ENCODE data around the gene RBPJL.

The RBPJL gene

DNA sequence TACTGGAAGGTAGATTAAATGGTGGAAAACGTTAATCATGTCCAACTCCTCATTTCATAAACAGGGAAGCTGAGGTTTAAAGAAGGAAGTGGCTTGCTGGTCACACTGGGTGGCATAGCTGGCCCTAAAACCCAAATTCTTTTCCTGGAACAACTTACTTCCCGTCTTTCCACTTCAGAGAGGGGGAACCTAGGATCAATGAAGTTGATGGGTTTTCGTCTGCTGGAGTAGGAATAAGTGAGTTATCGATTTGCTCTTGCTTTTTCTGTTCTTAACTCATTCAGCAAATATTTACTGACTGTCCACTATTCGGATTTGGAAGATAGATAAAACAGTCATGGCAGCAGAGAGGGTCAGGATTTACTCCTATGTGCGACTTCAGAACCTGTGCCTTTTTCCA, 55.2 kb downstream of the RBPJL start:
- DNase-seq (ENCODE audit: low read depth in 2 of 2): no peak

DNA sequence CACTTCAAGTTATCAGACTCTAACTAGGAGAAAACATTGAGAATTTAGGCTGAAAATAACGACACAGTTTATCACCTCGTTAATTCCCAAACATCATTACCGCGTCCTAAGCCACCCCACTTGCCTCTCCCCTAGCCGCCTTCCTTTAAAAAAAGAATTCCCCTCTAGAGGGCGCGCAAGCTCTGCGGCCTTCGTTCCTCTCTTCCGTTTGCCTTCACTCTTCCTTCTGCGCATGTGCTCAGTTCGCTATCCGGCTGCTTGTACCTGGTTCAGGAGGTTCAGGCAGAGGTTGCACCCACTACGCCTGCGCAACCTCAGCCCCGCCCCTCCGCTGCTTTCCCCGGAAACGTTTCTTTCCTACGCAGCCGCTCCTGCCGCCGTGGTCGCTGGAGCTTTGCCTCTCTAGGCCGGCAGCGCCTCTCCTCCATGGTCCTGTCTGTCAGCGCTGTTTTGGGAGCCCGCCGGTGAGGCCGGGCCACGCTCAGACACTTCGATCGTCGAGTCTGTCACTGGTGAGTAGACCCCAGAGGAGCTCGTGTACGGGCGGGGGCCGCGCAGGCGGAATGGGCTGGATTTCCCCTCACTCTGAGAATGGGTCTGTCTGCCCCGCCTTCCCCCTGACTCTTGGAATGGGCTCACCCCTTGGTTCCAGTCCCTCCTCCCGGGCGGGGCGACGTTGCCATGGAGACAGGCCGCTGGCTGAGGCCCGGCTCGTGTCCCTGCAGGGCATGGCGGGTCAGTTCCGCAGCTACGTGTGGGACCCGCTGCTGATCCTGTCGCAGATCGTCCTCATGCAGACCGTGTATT, 56.4 kb downstream of the RBPJL start, which contains the start of gene SYS1:
SYS1 (plus strand) TSS at position 353 of the 807 bp plus-strand sequence; CDS start at position 729, 376 bp downstream.
- DNase-seq (ENCODE audit: low read depth in 2 of 2): peak; percentile 96 to 97

DNA sequence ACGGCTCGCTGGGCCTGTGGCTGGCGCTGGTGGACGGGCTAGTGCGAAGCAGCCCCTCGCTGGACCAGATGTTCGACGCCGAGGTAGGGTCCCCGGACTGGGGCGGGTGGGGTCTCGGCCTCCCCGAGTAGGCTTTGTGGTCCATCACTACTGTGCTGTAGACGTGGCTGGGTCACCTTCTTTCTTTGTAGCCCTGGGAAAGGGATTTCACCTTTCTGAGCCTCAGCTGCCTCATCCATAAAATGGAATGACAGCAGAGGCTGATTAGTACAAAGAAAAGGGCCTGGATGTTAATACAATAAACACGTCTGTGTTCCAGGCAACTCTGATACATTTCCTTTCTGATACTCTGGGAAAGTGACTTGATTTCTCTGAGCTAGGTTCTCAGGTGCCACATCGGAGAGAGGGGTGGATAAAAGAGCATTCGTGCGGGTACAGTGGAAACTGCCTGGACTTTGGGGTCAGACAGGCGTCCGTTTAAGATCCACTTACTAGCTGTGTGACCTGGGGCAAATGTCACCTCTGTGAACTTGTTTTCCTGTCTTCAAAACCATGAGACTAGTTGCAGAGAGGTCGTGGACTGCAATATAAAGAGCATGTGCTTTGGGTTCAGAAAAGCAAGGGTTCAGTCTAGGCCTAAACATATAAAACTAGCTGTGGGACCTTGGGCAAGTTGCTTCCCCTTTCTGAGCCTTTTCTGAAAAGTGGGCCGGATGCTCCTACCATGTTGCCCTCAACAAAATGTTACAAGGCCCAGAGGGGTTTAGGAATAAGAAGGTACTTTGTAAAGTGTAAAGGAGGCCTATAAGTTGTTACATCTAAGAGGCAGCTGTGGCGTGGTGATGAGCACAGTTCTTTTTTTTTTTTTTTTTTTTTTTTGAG, 57.2 kb downstream of the RBPJL start:
- DNase-seq (ENCODE audit: low read depth in 2 of 2): no peak

DNA sequence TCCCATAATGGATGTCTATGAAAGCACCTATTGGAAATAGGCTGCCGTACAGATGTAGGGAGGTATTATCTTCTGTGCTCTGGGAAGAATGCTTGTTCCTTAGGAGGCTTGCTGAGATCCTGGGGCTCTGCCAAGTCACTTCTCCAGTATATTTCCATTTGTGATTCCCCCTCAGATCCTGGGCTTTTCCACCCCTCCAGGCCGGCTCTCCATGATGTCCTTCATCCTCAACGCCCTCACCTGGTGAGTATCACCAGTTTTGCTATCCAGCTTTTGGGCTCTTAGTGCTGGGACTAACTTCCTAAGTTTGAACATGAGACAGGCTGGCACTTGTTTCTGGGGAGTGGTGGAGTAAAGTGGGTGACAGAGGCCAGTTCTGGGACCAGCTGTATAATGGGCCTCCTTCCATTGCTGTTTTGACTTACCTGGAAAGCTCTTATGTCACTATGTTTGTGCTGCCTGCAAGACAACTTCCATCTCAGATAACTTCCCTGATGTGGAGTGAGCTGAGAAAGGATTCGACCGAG, 58.9 kb downstream of the RBPJL start:
- no peak for DNase-seq (ENCODE audit: low read depth in 2 of 2)

DNA sequence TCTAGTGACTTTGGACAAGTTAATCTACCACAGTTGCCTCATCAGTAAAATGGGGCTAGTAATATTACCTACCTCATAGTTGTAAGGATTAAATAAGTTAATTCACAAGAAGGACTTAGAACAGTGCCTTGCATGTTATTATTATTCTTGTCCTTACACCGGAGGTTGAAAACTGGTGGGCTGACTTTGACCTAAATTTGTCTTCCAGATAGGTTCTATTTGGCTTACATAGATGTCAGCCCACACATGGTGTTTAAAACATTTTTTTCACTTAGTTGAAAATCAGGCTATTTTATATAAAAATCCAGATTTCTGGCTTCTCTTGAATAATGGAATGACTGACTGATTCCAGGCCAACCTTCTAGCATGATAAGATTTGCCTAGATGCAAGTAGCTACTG, 59.6 kb downstream of the RBPJL start:
- DNase-seq (ENCODE audit: low read depth in 2 of 2): no peak

GRCh38 chr20:45366631-45367030, 60.0 kb downstream of the RBPJL start:
- DNase-seq (ENCODE audit: low read depth in 2 of 2): no peak

DNA sequence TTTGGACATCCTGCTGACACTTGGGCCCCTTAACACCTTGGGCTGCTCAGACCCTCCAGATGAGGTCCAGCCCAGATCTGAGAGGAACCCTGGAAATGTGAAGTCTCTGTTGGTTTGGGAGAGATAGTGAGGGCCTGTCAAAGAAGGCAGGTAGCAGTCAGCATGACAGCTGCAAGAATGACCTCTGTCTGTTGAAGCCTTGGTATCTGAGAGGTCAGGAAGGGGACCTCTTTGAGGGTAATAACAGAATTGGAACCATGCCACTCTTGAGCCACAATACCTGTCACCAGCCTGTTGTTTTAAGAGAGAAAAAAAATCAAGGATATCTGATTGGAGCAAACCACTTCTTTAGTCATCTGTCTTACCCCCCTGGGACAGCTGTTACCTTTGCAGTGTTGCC, 60.5 kb downstream of the RBPJL start:
- no peak for DNase-seq (ENCODE audit: low read depth in 2 of 2)

Data from stimulated activated CD8-positive, alpha-beta memory T cell treated with anti-CD3 and anti-CD28 coated beads, Interleukin-2, amount 100 ng/mL, for 1 hour (primary cell).